Body of pancreas (tissue), 4 donors: ENCODE measurements around the gene OR2V2.

ENCODE experiments used
- CTCF ChIP-seq, 7 experiments: fragments of 450-650 bp in 4 of 7; fragments of 200-600 bp in 3 of 7; sonication (generic) in 3 of 7; IDR thresholded peaks; one replicate each; pipeline ENCODE4 v1.5.1; 2016 to 2019; ENCODE audit warnings: antibody characterized with exemption in 7 of 7
- POLR2A ChIP-seq, 3 donors: fragments of 450-650 bp; IDR thresholded peaks; one replicate each; pipeline ENCODE4 v1.6.1; 2016; ENCODE audit warnings: antibody characterized with exemption in 3 of 3, mild to moderate bottlenecking in 2 of 3

GRCh38 chr5:181149355-181149754 is 2.0 kb downstream of the OR2V2 start:
- TF ChIP-seq CTCF (IDR thresholded peaks at IDR 0.05): no peak
- TF ChIP-seq POLR2A (IDR thresholded peaks at IDR 0.05): no peak
